Measurements from ENCODE around the gene RASD1.
"Not testable (repeated sequence)": the region's sequence is repeated elsewhere in the genome, so short reads cannot be mapped to it uniquely, and the experiment has no call there.

The RASD1 gene

DNA sequence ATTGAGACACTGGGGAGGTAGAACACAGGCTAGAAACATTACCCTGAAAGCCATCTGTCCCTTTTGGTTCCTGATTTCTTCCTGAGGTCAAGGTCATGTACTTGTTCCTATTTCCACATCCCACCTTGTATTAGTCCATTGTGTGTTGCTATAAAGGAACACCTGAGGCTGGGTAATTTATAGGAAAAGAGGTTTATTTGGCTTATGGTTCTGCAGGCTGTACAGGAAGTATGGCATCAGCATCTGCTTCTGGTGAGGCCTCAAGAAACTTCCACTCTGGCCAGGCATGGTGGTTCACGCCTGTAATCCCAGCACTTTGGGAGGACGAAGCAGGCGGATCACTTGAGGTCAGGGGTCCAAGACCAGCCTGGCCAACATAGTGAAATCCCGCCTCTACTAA, 26.8 kb downstream of the RASD1 start:
- DNase-seq (ENCODE audit: low read depth in 3 of 3) = no peak

DNA sequence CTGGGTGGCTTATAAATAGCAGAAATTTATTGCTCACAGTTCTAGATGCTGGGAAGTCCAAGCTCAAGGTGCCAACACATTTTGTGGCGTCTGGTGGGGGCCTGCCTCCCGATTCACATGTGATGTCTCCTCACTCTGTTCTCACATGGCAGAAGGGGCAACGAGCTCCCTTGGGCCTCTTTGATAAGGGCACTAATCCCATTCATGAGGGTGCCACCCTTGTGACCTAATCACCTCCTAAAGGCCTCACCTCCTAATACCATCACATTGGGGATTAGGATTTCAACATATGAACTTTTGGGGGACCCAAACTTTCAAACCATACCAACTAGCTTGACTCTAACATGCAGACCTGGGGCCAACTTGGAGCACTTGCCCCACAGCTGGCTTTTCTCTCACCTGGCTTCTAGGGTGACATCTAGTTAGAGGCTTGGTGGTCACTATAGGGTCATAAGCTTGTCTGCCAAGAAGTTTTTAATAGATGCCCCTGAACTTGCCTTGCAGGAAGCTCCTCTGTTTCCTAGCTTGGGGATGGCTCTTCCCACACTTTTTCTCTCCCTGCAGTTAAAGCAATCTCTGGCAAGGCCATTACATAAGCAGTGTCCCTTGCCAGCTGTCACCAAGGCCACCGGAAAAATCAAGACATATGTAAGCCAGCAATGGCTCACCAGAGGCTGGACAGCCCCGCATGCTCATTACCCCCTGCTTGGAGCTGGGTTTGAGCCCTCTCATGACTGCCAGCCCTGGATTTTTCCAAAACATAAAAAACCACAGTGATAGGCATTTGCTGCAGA, 27.8 kb downstream of the RASD1 start:
- DNase-seq (ENCODE audit: low read depth in 3 of 3) = no peak

DNA sequence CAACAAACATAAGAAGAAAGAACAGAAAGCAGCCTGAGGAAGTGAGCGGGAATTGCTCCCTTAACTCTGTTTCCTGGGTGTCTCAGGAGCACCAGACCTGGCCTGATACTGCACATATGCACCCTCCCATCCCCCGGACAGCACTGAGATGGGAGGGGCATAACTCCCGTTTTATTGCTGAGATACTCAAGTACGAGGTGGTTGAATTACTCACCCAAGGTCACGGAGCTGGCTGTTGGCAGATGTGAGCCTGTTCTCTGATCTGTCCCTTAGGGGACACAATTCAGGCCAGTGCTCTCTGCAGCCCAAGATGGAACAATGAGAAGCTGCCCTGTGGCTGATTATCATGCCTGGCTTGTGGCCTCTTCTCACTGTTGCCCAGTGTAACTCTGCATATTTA, 28.5 kb downstream of the RASD1 start:
- DNase-seq (ENCODE audit: low read depth in 3 of 3) = no peak

DNA sequence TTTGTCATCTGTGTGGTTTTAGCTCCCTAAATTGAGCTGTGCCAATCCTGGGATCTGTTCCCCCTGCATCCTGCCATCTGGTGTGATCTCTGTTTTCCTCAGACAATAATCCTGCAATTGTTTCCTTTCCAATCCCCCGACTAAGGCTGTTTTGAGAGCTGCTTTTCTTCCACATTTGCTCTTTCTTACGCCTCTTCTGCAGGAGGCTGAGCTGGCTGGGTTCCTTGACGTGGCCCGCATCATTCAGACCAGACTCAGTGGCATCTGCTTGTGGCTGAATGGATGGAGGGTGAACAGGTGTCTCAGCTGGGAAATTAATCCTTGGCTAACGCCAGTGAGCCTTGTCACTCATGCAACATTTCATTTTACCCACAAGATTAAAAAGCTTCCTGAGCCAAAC, 29.2 kb downstream of the RASD1 start:
- no peak for DNase-seq (ENCODE audit: low read depth in 3 of 3)

DNA sequence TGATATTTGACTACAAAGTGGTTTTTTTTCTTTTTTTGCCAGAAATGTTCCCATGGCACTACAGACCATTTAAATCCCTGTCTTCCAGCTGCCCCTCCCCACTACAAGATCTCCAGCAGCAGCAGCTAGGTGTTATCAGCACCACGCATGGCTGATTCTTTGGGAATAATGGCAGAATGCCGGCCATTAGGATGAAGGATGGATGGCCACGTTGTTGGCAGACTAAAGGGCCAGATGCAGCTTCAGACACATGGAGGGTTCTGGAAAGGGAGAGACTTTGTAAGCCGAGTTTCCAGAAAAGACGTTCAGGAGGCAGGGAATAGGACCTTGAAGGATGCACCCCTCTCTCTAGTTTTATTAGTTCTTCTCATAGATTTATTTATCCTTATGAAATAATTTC, 29.7 kb downstream of the RASD1 start:
- DNase-seq (ENCODE audit: low read depth in 3 of 3) = no peak

DNA sequence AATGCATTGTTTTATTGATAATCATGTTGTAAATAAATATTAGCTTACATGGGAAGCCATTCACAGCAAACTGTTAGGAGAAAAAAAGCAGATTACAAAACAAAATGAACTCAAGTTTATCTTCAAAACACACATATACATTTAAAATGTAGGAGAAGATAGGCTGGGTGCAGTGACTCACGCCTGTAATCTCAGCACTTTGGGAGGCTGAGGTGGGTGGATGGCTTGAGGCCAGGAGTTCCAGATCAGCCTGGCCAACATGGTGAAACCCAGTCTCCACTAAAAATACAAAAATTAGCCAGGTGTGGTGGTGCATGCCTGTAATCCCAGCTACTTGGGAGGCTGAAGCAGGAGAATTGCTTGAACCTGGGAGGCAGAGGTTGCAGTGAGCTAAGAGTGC, 30.3 kb downstream of the RASD1 start:
- not testable (repeated sequence) for DNase-seq (ENCODE audit: low read depth in 3 of 3)

DNA sequence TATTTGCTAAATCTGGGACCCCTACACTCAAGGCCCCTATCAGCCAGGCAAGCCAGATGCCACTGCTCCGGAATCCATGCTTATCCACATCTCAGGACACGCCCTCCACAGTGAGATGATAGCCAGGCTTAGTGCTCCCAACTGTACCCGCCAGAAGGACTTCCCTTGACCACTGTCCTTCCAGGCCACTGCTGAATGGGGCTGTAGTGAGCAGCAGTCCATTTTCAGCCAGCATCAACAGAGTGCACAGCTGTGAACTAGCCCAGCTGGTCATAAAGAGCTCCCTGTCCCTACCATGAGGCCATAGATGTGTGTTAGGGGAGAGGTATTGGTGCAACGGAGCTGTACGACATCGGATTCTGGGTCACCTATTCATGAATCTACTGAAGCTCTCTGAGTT, 32.4 kb downstream of the RASD1 start:
- no peak for DNase-seq (ENCODE audit: low read depth in 3 of 3)

DNA sequence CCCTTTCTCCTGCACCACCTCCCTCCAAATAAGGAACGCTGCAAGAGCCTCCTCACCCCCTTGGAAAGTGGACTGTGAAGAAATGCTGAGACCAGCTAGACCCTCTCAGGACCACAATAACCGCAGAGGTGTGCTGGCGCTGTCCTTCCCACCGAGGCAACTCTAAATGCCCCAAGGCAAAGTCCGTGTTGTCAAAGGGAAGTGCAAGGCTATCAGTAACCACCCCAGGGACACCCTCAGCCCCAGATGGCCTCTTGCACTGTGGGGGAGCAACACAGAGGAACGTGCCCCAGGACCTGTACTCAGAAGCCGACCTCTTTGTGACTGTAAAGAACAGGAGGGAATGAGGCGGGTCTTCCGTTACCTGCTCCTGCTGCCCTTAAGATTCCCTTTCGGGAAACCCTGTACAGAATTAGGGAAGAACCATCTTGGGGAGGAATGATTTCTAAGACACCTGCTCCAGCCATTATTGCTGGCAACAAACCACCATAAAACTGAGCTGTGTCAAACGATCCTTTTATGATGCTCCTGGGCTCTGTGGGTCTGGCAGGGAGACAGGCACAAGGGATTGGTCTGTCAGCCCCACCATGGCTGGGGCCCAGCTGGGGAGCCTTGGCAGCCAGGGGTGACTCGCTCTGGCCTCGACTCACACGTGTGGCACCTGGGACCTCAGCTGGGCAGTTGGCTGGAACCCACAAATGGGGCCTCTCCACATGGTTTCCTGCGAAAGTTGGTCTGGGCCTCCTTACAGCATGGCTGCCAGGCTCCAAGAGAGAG, 34.0 kb downstream of the RASD1 start:
- no peak for DNase-seq (ENCODE audit: low read depth in 3 of 3)

DNA sequence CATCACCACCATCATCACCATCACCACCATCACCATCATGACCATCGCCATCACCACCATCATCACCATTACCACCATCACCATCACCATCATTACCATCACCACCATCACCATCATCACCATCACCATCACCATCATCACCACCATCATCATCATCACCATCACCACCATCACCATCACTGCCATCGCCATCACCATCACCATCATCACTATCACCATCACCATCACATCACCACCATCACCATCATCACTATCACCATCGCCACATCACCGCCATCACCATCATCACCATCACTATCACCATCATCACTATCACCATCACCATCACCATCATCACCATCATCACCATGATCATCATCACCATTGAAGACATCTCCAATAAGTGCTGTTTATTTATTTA, 36.2 kb downstream of the RASD1 start:
- no peak for DNase-seq (ENCODE audit: low read depth in 3 of 3)

DNA sequence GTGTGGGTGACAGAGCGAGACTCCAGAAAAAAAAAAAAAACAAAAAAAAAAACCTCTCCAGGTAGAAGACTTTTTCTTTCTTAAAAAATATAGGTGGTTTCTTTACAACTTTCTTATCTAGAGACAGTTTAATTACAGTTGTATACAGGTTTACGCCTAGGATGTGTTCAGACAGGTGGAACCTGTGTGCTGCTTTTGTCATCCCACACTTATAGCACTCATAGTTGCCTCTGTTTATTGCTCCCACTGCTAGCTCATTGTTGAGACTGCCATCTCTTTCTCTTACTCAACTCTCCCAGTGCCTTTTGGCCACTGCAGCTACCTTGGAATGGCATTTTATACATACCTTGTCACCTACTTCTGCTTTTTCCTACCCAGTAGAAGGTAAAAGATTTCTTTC, 38.5 kb downstream of the RASD1 start:
- no peak for DNase-seq (ENCODE audit: low read depth in 3 of 3)

DNA sequence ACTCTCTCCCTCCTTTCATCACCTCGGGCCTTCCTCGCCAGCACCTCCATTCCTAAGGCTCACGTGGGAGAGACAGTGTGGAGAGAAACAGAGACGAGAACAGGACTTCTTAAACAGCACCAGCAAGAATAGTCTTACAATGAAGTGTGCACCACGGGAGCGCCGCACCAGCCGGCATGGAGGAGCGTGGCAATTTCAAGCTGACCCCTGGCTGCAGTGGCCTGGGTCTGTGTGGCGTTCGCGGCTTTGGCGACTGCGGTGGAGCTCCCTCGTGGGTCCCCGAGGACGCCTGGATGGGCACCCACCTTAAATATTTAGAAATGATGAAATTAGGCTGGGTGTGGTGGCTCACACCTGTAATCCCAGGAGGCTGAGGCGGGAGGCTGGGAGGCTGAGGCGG, 39.9 kb downstream of the RASD1 start:
- no peak for DNase-seq (ENCODE audit: low read depth in 3 of 3)

DNA sequence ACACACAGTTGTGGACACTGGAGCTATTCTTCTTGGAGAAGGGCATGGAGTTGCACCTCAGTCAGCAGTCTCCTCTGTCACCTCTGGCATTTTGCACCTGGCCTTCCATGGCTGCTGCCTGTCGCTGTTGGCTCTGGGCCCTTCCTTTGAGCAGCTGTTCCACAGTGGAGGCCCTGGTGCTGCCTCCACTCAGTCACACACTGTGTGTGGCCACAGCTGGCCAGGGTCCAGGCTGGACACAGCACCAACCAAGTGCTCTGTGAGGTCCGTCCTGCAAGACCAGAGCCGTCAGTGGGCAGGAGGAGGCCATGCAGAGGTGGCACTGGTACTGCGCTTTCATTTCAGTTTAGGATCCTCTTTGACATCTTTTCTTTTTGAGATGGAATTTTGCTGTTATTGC, 41.0 kb downstream of the RASD1 start:
- DNase-seq (ENCODE audit: low read depth in 3 of 3) = no peak

DNA sequence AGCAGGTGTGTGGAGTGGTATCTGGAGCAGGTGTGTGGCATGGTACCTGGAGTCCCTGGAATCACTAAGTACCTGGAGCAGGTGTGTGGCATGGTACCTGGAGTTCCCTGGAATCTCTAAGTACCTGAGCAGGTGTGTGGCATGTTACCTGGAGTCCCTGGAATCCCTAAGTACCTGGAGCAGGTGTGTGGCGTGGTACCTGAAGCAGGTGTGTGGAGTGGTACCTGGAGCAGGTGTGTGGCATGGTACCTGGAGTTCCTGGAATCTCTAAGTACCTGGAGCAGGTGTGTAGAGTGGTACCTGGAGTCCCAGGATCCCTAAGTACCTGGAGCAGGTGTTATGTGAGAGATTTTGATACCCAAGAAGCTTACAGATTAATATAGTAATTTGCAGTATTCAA, 41.5 kb downstream of the RASD1 start:
- not testable (repeated sequence) for DNase-seq (ENCODE audit: low read depth in 3 of 3)

DNA sequence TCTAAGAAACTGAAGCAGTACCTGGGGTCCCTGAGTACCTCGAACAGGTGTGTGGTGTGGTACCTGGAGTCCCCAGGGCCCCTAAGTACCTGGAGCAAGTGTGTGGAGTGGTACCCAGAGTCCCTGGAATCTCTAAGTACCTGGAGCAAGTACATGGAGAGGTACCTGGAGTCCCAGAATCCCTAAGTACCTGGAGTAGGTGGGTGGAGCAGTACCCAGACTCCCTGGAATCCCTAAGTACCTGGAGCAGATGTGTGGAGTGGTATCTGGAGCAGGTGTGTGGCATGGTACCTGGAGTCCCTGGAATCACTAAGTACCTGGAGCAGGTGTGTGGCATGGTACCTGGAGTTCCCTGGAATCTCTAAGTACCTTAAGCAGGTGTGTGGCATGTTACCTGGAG, 41.9 kb downstream of the RASD1 start:
- no peak for DNase-seq (ENCODE audit: low read depth in 3 of 3)

DNA sequence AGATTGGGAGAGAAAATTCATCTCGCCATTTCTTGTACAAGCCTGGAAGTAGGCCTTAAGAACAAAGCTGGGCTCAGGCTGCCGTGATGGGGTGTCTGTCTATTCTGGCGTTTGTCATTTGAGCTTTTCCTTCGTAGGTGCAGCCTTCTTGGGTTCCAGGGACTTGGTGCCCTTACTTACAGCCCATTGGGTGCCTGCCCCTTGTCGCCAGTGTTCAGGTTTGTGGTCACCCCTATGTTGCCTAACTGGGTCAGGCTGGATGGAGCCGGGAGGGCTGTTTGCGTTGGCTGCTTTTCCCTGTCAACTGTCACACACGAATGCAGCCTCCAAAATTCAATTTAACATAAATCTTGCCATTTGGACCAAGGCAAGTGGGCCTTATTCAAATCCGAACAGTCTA, 43.1 kb downstream of the RASD1 start:
- no peak for DNase-seq (ENCODE audit: low read depth in 3 of 3)

DNA sequence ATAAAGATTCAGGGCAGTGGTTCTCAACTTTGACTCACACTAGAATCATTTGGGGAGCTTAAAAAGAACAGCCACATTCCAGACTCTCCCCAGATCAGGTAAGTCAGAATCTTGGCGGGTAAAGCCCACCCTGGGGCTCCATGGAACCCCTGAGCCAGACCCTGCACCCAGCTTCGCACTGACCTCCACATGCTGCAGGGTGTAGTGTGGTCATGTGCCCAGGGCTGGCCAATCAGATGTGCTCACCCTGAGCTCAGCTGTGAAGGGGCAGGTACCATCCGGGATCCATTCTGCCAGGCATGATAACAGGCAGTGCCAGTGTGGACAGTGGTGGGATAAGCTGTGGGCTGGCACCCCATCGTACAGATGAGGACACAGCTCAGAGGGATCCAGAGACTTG, 47.5 kb downstream of the RASD1 start:
- no peak for DNase-seq (ENCODE audit: low read depth in 3 of 3)

DNA sequence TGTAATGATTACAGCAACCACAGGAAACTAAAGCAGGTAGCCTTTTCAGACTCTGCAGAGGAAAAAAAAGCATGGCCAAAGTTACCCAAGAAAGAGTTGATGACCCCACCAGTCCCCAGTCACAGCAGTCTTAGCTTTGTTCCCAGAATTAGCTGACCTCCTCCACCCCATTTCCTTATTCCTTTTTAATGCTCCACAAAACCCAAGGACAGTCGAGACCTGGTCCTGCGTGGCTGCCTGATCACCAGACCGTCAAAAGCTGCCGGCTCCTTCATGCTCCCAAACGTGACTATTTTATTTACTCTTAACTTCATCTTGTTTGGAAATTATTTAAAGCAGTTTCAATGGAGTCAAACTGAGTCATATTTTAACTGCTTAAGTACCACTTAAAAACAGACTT, 48.1 kb downstream of the RASD1 start:
- DNase-seq (ENCODE audit: low read depth in 3 of 3) = no peak

DNA sequence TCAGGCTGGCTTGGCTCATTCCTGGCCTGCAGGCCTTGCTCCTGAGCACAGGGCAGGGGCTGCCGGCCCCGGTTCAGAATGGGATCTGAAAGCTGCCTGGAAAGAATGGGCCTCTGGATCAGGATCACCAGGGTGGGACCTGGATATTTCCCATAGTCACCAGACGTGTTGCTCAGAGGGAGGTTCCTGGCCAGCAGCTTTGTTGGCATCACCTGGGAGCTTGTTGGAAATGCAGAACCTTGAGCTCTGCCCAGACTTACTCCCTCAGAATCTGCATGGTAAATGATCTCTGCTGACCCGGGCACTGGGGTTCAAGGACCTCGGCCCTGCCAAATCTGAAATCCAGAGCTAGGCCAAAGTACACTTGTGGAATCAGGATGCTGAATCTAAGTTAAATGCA, 48.9 kb downstream of the RASD1 start:
- no peak for DNase-seq (ENCODE audit: low read depth in 3 of 3)

DNA sequence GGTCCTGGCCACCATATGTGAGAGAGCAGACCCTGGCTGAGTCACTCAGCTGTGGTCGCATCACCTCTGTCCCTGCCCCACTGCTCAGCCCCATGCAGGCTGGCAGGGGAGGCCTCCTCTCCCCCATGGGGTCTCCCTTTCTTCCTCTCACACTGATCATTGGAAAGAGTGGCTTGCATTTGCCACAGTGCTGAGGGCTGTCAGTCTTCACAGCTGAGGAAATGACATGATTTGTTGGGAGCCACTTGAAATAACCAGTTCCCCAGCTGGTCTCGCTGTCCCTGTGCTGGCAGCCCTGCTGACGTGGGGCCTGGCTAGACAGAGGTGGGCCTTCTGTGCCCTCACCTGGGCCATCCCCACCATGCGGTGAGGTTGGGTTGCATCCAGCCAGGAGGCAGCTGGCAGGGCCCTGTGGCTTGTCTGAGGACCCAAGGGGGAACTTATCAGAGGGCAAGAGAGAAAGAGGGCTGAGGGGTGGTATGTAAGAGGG, 49.5 kb downstream of the RASD1 start:
- DNase-seq (ENCODE audit: low read depth in 3 of 3) = no peak

DNA sequence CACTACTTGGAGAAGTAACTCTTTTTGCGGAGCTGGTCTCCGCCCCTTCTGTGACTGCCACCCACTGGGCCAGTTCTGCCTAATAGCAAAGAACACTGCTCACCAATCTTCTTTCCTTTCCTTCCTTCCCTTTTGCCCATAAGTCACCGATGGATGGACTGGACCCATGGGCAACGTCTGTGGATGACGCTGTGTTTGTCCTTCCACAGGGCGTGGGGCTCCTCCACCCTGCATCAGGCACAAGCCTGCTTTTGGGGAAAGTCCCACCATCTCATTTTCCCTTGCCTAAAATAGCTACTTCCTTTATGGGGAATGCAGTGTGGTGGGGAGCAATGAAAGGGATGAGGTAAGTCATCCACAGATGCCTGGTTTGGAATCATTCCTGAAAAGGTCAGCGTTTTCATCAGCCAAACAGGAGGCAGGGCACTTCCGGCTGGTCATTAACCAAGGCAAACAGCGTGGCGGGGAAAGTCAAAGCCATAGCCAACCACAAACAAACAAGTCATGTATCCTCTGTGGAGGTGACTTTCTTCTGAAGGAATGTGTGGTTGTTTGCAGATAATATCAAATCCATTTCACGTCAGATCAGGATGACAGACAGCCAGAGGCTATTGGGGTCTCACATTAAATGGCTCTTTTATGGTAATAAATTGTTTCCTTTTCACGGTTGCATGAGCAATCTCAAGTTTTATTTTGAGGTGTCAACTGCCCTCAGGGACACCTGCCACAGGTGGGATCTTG, 50.1 kb downstream of the RASD1 start:
- DNase-seq (ENCODE audit: low read depth in 3 of 3) = no peak

DNA sequence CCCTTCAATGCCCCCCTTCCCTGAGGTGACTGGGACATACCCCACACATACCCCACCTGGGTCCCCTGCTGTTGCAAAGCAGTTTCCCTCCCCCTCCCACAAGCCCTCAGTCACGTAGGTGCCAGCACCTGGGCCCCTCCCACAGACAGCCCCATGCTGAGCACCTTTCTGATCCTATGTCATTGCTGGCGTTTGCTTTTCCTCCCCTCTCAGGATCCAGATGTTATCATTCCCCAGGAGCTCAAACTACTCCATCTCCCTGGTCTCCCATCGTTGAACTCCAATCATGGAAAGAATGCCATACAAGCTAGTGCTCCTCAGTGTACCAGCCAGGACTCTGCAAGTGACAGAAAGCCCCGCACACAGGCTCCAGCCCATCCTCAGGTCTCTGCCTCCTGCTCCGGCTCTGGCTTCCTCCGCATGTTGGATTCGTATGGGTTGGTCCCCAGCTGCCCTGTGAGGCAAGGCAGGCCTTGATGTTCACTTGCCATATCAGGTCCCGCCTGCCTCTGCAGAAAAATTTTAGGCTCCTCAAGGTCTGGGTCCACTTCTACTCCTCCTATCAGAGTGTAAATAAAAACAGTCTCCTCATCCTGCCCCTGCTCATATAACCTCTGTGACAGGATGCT, 50.8 kb downstream of the RASD1 start:
- no peak for DNase-seq (ENCODE audit: low read depth in 3 of 3)

Measured in stimulated activated CD4-positive, alpha-beta T cell treated with anti-CD3 and anti-CD28 coated beads, TNF-alpha, amount 100 ng/mL, for 24 hours (primary cell).